SK-N-SH treated with all-trans-retinoic acid at 6 μM for 48 hours (cell line): Measurements from ENCODE around the gene ABCB1.

Experiments
- ATAC-seq: fragments of 200-7000 bp; cut with Tn5 transposase; 3 replicates; pipeline ENCODE4 v1.9.1; 2020; ENCODE audit warnings: mild to moderate bottlenecking, moderate library complexity
- ARNTL ChIP-seq: fragments of 450-650 bp; formaldehyde crosslinking; IDR thresholded peaks from 2 replicates; pipeline ENCODE4 v1.5.0; 2020; ENCODE audit warnings: low read depth, mild to moderate bottlenecking, moderate library complexity, borderline replicate concordance
- BACH2 ChIP-seq: fragments of 250-450 bp; sonication (Bioruptor Pico); IDR thresholded peaks from 2 replicates; pipeline ENCODE4 v1.9.0; 2021; ENCODE audit warnings: mild to moderate bottlenecking, borderline replicate concordance
- CREB5 ChIP-seq: fragments of 250-450 bp; sonication (Bioruptor Pico); IDR thresholded peaks from 2 replicates; pipeline ENCODE4 v1.5.1; 2020; ENCODE audit warnings: low read depth, mild to moderate bottlenecking, moderate library complexity
- CSDC2 ChIP-seq: fragments of 250-450 bp; sonication (Bioruptor Pico); IDR thresholded peaks from 2 replicates; pipeline ENCODE4 v1.5.0; 2020; ENCODE audit warnings: mild to moderate bottlenecking, moderate library complexity
- CSRNP3 ChIP-seq: fragments of 250-450 bp; sonication (Bioruptor Pico); IDR thresholded peaks from 2 replicates; pipeline ENCODE4 v1.5.1; 2021; ENCODE audit warnings: mild to moderate bottlenecking, moderate library complexity
- ESRRG ChIP-seq: fragments of 250-450 bp; sonication (Bioruptor Pico); IDR thresholded peaks from 2 replicates; pipeline ENCODE4 v1.6.1; 2021; ENCODE audit warnings: mild to moderate bottlenecking
- GLIS3 ChIP-seq: fragments of 250-450 bp; sonication (Bioruptor Pico); IDR thresholded peaks from 2 replicates; pipeline ENCODE4 v1.5.0; 2020; ENCODE audit warnings: mild to moderate bottlenecking, moderate library complexity
- ISL1 ChIP-seq: fragments of 250-450 bp; sonication (Bioruptor Pico); IDR thresholded peaks from 2 replicates; pipeline ENCODE4 v2.1.2; 2022; ENCODE audit warnings: mild to moderate bottlenecking, moderate library complexity
- OSR1 ChIP-seq: fragments of 250-450 bp; sonication (Bioruptor Pico); IDR thresholded peaks from 2 replicates; pipeline ENCODE4 v1.8.0; 2022; ENCODE audit warnings: moderate library complexity, mild to moderate bottlenecking, inconsistent platforms
- PATZ1 ChIP-seq: fragments of 250-450 bp; sonication (Bioruptor Pico); IDR thresholded peaks from 2 replicates; pipeline ENCODE4 v1.8.0; 2020; ENCODE audit warnings: mild to moderate bottlenecking, moderate library complexity, borderline replicate concordance
- POU6F1 ChIP-seq: fragments of 250-450 bp; sonication (Bioruptor Pico); IDR thresholded peaks from 2 replicates; pipeline ENCODE4 v1.8.0; 2021; ENCODE audit warnings: low read depth, mild to moderate bottlenecking, moderate library complexity, borderline replicate concordance
- PPARA ChIP-seq: fragments of 250-450 bp; sonication (Bioruptor Pico); IDR thresholded peaks from 2 replicates; pipeline ENCODE4 v1.5.0; 2020; ENCODE audit warnings: mild to moderate bottlenecking, borderline replicate concordance
- RARB ChIP-seq: fragments of 250-450 bp; sonication (Bioruptor Pico); IDR thresholded peaks from 2 replicates; pipeline ENCODE4 v1.8.0; 2021; ENCODE audit warnings: mild to moderate bottlenecking, moderate library complexity
- SNAI2 ChIP-seq: fragments of 250-450 bp; sonication (Bioruptor Pico); IDR thresholded peaks from 2 replicates; pipeline ENCODE4 v1.5.0; 2020; ENCODE audit warnings: mild to moderate bottlenecking, moderate library complexity
- TCF4 ChIP-seq: fragments of 250-450 bp; sonication (Bioruptor Pico); IDR thresholded peaks from 2 replicates; pipeline ENCODE4 v1.8.0; 2021; ENCODE audit warnings: mild to moderate bottlenecking, moderate library complexity, borderline replicate concordance
- TOX ChIP-seq: fragments of 250-450 bp; sonication (Bioruptor Pico); IDR thresholded peaks from 2 replicates; pipeline ENCODE4 v1.8.0; 2021; ENCODE audit warnings: mild to moderate bottlenecking, moderate library complexity, borderline replicate concordance
- TSHZ2 ChIP-seq: fragments of 250-450 bp; sonication (Bioruptor Pico); IDR thresholded peaks from 2 replicates; pipeline ENCODE4 v1.5.0; 2020; ENCODE audit warnings: mild to moderate bottlenecking, moderate library complexity
- ZC3H10 ChIP-seq: fragments of 250-450 bp; sonication (Bioruptor Pico); IDR thresholded peaks from 2 replicates; pipeline ENCODE4 v1.5.1; 2021; ENCODE audit warnings: mild to moderate bottlenecking, moderate library complexity
- ZFP3 ChIP-seq: fragments of 250-450 bp; sonication (Bioruptor Pico); IDR thresholded peaks from 2 replicates; pipeline ENCODE4 v1.5.0; 2020; ENCODE audit warnings: mild to moderate bottlenecking, moderate library complexity
- ZFP30 ChIP-seq: fragments of 450-650 bp; formaldehyde crosslinking; IDR thresholded peaks from 2 replicates; pipeline ENCODE4 v1.5.0; 2022; ENCODE audit warnings: mild to moderate bottlenecking, moderate library complexity
- ZNF565 ChIP-seq: fragments of 450-650 bp; formaldehyde crosslinking; conservative IDR thresholded peaks from 2 replicates; pipeline ENCODE4 v1.5.0; 2020; ENCODE audit warnings: low read depth, mild to moderate bottlenecking, moderate library complexity
- ZNF70 ChIP-seq: fragments of 450-650 bp; formaldehyde crosslinking; IDR thresholded peaks from 2 replicates; pipeline ENCODE4 v1.5.0; 2020; ENCODE audit warnings: mild to moderate bottlenecking, moderate library complexity
- ZNF8 ChIP-seq: fragments of 450-650 bp; formaldehyde crosslinking; IDR thresholded peaks from 2 replicates; pipeline ENCODE4 v1.5.0; 2020; ENCODE audit warnings: mild to moderate bottlenecking, moderate library complexity

ABCB1 gene

GRCh38 chr7:87590578-87590977 is 10.1 kb downstream of the ABCB1 start:
- ATAC-seq: no peak
- no peak for TF ChIP-seq CSDC2 (CRISPR knock-in tag)
- TF ChIP-seq PPARA (CRISPR knock-in tag): no peak
- TF ChIP-seq ARNTL: no peak
- TF ChIP-seq ZC3H10 (CRISPR knock-in tag): no peak
- TF ChIP-seq ZNF70 (CRISPR knock-in tag): no peak
- TF ChIP-seq ZNF8 (CRISPR knock-in tag): no peak
- TF ChIP-seq SNAI2: no peak
- TF ChIP-seq, all 23 proteins: peak for 0

- no peak for TF ChIP-seq TCF4
- no peak for TF ChIP-seq ARNTL
- TF ChIP-seq RARB: no peak
- TF ChIP-seq ZNF565 (CRISPR knock-in tag): no peak
- no peak for TF ChIP-seq GLIS3 (CRISPR knock-in tag)
- no peak for TF ChIP-seq POU6F1
- no peak for TF ChIP-seq BACH2 (CRISPR knock-in tag)
- no peak for TF ChIP-seq OSR1 (CRISPR knock-in tag)
- no peak for ATAC-seq
These were observed 11.1 kb downstream of the ABCB1 start for GRCh38 chr7:87589631-87590030.

GRCh38 chr7:87581723-87582122 is 19.0 kb downstream of the ABCB1 start:
- ATAC-seq: no peak
- TF ChIP-seq ZFP30: no peak
- no peak for TF ChIP-seq ARNTL
- TF ChIP-seq ZNF70 (CRISPR knock-in tag): no peak
- TF ChIP-seq PATZ1 (CRISPR knock-in tag): no peak
- no peak for TF ChIP-seq OSR1 (CRISPR knock-in tag)
- TF ChIP-seq ESRRG (CRISPR knock-in tag): no peak
- TF ChIP-seq TSHZ2 (CRISPR knock-in tag): no peak
- no peak for TF ChIP-seq ZFP3 (CRISPR knock-in tag)
- no peak for TF ChIP-seq BACH2 (CRISPR knock-in tag)
- TF ChIP-seq SNAI2: no peak
- TF ChIP-seq ZC3H10 (CRISPR knock-in tag): no peak
- TF ChIP-seq PPARA (CRISPR knock-in tag): no peak
- TF ChIP-seq RARB: no peak
- no peak for TF ChIP-seq CSRNP3 (CRISPR knock-in tag)
- no peak for TF ChIP-seq CSDC2 (CRISPR knock-in tag)
- no peak for TF ChIP-seq CREB5
- TF ChIP-seq ISL1 (CRISPR knock-in tag): no peak
- TF ChIP-seq ZNF565 (CRISPR knock-in tag): no peak
- no peak for TF ChIP-seq ZNF8 (CRISPR knock-in tag)
- no peak for TF ChIP-seq TOX (CRISPR knock-in tag)
